Activated gamma-delta T cell treated with anti-CD3 and anti-CD28 coated beads, Interleukin-2, amount 50 U/mL, for 16 hours (primary cell): Measurements from ENCODE around the gene LMF1.

Experiments
- DNase-seq: peaks from one replicate; pipeline ENCODE4 v3.0.0-alpha.2; 2020; ENCODE audit warnings: low read depth

Gene LMF1

DNA sequence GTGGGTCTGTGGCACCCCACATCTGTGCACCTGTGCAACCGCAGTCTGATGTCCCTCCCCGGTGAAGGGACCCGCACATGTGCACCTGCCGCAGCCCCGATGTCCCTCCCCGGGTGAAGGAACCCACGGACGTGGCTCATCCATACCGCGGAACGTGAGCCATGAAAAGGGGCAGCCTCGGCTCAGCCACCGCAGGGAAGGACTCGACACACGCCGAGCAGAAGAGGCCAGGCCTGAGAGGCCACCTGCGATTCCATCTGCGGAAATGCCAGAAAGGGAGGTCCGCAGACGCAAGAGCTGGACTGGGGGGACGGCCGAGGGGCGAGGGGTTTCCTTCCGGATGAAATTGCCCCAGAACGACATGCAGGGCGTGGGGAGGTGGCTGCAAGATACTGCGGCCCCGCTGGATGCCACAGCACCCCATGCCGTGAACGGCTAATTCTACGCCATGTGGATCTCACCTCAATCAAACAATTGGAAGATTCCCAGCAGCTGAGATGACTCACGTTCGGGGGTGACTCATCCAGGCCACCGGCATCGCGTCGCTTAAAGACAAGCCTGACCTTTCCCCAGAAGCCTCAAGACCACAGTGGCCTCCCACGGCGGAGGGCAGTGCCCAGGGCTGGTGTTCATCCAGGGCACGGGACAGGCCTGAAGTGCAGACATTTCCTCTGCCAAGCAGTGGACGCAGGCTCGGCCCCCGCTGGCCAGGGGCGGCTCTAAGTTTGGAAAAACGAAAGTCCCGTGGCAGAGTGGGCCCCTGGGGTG, 31.8 kb upstream of the LMF1 start:
- peak; percentile 60 for DNase-seq

DNA sequence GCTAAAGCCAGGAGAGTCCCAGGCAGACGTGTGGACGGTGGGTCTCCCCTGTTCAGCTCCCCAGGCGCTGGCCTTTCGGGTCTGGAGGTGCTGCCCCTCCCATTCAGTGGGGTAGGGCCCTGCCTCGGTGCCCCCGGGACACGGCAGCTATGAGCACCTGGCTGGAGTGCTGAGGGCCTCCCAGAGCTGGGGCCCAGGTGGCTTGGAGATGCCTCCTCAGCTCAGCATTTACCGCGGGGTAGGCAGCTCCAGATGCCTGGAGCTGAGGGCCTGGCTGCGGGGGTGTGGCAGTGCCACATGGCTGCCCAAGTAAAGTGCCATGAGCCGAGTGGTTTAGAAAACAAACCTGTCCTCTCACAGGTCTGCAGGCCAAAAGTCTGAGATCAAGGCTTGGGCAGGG, 30.3 kb upstream of the LMF1 start:
- DNase-seq = no peak

DNA sequence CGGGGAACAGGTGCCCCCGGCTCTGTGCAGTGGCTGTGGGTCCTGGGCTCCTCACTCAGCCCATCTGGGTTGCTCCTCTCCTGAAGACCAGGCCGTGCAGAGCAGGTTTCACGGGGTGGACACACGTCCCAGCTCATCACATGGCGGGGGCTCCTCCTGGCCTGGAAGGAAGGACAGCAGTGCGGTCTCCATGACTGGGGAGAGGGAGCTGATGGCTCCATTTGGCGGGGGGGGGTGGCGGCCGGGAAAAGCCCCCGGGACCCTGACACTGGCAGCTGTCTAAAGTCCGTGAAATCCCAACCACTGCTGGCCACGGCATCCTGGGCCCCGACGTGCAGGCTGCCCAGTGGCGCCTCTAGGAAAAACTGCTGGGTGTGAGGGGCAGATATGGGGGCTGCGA, 29.8 kb upstream of the LMF1 start:
- no peak for DNase-seq

- DNase-seq = no peak
Observed at GRCh38 chr16:999677-1000076, 28.9 kb upstream of the LMF1 start.

DNA sequence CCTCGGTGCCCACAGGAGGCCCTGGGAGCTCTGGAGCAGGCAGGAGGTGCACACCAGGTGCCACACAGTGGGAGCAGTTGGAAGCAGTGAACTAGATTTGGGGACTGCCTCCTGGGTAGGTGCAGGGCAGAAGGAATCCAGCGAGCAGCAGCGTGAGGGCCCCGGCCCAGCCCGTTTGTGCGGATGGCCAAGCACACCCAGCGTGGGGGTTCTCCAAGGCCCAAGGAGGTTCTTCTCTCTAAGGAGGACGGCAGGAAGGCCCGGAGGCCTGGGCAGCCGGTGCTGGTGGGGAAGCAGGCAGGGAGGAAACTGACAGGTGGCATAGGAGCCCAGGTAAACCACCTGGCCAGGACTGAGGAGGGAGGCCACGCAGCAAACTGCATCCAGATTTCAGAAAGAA, 27.8 kb upstream of the LMF1 start:
- DNase-seq = no peak

- DNase-seq = no peak
Observed at GRCh38 chr16:998211-998610, 27.4 kb upstream of the LMF1 start.

- peak; percentile 27 for DNase-seq
Observed at GRCh38 chr16:997440-998051, 26.8 kb upstream of the LMF1 start.

GRCh38 chr16:996681-997080, 25.9 kb upstream of the LMF1 start:
- no peak for DNase-seq

- DNase-seq = no peak
Observed at GRCh38 chr16:995783-996182, 25.0 kb upstream of the LMF1 start.

DNA sequence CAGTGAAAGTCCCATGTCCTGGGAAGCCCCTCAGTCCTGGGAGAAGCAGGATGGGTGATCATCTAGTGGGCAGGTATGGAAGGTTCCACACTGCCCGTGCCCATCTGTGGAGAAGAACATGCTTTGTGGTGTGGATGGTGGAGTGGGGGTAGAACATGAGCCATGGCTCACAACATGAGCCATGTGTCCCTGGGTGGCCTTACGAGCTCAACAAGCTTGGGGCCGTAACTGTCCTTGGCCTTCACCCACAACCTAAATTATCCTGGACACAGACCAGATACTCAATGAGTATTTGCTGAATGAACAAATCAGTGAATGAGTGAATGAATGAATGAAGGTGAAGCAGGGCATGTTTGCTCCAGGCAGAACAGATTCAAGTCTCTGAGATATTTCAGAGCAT, 24.3 kb upstream of the LMF1 start:
- no peak for DNase-seq

DNA sequence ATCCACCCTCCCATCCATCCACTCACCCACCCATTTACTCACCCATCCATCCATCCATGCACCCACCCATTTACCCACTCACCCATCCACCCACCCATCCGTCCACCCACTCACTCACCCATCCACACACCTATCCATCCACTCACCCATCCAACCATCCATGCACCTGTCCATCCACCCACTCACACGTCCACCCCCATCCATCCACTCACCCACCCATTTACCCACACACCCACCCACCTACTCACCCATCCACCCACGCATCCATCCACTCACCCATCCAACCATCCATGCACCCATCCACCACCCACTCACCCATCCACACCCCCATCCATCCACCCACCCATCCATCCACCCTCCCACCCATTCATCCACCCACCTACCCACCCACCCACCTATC, 22.9 kb upstream of the LMF1 start:
- DNase-seq = no peak

DNA sequence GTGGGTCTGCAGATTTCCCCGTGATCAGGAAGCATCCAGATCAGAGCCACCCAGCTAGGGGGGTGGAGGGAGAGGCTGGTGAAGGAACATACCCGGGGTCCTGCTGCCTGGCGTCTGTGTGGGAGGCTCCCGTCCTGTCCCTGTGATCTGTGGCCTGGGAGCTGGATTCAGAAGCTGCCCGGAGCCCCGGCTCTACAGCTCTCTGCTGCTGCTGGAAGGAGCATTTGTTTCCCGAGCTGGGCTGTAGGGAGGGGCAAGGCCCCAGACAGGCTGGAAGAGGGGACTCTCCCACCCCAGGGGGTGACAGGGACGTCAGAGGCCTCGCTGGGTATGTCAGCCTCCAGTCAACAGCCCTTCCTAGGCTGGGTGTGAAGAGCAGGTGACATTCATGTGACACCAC, 21.0 kb upstream of the LMF1 start:
- DNase-seq = no peak

DNA sequence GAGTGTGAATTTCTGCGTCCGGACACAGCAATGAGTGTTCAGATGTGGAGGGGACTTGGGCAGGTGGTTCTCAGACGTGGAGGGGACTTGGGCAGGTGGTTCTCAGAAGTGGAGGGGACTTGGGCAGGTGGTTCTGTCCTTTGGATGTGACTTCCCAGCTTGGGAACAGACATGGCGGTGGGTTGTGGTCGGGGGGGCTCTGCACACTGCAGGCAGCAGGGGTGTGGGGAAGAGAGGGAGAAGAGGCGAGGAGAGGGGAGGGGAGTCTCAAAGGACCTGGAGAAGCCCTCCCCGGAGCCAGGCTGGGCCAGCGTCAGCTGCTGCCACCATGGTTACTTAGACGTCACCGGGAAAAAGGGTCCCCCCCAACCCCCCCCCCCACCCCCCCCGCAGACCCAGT, 20.6 kb upstream of the LMF1 start:
- DNase-seq = no peak

DNA sequence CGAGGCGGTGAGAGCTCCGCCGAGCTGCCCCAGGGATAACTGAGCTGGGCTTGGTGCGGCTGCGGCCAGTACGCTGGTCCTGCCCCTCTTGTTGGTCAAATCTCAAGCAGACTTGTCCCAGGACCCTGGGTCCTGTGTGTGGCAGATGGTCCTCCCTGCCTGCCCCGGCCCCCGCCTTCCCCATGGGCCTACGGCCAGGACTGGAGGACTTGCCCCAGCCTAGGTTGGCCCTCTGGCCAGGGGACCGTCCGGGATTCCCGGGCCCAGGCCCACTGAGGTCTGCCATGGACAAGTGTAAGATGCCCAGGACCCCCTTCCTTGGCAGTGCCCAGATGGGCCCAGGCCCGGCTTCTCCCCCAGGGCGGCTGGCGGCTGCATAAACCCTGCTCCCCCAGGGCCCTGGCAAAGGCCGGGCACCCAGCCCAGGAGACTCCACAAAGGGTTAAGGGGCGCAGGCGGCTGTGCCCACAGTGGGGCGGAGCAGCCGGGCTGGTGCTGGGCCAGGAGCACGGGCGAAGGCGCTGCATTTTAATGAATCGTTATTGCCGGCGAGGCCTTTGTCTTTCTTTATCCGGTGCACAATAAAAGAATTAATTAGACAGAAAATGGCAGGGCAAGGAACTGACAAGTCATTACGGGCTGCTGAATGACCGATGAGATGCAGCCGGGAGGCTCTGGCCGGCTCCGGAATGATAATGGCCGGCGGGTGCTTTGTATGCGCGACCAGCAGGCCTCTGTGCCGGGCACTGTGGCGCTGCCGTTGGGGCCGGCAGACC, 19.9 kb upstream of the LMF1 start:
- DNase-seq = no peak

DNA sequence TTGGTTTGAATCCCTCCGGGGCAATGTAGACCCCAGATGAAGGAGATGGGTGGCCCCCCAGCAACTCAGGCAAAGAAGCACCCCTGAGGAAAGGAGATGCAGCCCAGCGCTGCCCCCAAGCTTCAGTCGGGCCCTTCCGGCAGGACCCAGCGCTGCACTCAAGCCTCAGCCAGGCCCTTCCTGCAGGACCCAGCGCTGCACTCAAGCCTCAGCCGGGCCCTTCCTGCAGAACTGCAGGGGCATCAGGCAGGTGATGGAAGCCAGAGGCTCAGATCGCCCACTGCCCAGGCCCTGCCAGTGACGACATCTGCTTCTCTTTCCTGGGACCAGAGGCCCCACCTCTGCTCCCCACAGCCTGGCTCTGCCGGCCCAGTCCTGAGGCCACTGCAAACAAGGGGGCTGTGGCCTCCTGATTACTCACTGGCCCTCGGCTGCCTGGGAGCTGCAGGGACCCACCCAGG, 18.6 kb upstream of the LMF1 start:
- DNase-seq = no peak

GRCh38 chr16:988471-989353, 17.9 kb upstream of the LMF1 start:
- no peak for DNase-seq

- DNase-seq = no peak
Observed at GRCh38 chr16:987906-988305, 17.1 kb upstream of the LMF1 start.

- DNase-seq = no peak
Observed at GRCh38 chr16:986925-987582, 16.3 kb upstream of the LMF1 start.

- DNase-seq = no peak
Observed at GRCh38 chr16:986411-986810, 15.6 kb upstream of the LMF1 start.

DNA sequence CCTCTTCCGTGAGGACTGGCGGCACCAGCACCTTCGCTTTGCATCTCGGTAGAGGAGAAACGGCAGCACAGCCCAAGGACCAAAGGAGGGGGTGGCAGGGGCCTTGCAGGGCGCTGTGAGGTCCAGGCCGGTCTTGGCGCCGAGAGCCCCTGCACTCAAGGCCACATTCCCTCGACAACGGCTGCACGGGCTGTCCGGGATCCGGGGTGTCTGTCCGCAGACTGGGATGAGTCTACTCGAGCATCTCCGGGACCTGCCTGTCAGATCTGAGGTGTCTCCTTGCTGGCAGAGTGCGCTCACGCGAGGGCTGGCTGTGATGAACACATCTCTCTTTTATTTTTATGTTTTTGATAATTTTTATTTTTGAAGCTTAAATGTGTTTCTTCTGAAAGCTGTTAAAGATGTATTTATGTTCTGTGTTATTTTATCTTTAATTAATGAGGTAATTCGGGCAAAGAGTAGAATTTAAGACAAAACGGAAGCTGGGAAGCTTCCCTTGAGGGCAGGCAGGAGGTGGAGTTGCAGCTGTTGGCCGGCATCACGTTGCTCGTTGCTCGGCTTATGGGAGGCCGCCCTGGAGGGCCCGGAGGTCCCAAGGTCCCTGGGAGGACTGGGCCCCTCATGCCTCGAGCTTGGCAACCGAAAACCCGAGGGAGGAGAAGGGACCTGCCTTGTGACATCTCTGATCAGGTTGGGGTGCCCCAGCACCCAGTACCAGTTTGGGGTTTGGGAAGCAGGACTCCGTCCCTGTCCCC, 15.0 kb upstream of the LMF1 start:
- DNase-seq = no peak
